GM19463 (cell line): ENCODE measurements around the gene PLEKHG4.

Experiments used
- ATAC-seq: cut with Tn5 transposase; IDR thresholded peaks from one replicate; pipeline ENCODE4 v1.9.1; 2021; ENCODE audit warnings: mild to moderate bottlenecking, moderate library complexity; ENCODE audit not compliant: unreplicated experiment

Gene PLEKHG4

DNA sequence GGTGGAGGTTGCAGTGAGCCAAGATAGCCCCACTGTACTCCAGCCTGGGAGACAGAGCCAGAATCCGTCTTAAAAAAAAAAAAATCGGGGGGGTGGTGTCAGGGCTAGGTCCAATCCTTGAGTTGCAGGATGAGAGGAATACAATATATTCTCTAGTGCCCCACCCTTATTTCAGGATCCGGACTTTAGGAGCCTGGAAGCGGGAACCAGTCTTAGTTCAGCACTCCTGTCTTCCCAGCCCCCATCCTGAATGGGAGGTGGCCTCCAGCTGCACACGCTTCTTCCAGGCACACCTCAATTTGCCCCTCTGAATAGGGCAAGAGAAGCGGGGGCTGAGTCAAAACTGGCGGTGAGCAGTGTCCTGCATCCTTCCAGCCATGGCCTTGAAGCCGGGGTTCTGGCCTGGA is 33.7 kb upstream of the PLEKHG4 start:
- no peak for ATAC-seq

DNA sequence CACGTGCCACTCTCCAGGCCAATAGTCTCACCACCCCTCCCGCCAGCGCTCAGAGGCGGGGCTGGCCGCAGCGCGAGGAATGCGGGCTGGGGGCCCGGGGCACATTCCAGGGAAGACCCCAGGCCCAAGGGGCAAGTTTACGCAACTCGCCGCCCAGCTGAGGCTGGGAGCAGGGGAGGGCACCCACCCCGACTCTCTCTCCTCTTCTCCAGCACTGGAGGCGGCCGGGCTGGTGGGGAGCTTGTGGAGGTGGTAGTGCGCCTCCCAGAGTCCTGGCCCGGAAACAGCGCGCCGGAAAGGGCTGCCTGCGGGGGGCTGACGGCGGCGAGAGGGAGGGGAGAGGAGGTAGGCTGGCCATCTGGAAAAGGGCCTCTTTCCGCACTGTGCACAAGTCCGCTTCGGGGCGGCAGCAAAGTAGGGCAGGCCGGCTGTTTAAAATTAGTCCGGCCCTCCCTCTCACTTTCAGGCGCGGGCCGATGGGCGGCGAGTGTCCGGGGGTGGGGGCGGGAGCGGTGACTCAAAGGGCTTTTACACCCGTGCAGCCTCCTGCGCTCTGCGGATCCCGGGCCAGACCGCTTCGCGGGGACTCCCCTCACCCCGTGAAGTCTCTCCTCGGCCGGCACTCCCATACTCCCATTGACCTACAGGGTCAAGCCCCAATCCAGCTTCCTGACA is 33.1 kb upstream of the PLEKHG4 start:
- ATAC-seq, result peak; percentile 23

DNA sequence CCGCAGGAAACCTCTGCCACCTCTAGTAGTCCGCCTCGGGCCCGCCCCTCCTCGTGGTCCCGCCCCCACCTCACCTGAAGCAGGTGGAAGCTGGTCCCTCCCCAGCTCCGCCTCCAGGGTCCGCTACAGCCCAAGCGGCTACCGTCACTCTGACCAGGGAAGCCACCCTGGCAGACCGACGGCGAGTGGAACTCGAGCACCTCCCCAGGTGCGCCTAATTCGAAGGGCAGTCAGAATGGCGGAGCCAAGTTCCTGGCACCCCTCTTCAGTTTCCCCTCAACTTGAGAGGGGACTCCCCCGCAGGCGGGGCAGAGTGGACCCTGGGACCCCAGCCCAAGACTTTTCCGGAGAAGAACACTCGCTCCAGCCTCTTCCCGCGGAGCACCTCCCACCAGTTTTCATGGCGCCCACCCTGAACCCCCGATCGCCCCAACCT is 32.6 kb upstream of the PLEKHG4 start:
- ATAC-seq, result peak; percentile 4

DNA sequence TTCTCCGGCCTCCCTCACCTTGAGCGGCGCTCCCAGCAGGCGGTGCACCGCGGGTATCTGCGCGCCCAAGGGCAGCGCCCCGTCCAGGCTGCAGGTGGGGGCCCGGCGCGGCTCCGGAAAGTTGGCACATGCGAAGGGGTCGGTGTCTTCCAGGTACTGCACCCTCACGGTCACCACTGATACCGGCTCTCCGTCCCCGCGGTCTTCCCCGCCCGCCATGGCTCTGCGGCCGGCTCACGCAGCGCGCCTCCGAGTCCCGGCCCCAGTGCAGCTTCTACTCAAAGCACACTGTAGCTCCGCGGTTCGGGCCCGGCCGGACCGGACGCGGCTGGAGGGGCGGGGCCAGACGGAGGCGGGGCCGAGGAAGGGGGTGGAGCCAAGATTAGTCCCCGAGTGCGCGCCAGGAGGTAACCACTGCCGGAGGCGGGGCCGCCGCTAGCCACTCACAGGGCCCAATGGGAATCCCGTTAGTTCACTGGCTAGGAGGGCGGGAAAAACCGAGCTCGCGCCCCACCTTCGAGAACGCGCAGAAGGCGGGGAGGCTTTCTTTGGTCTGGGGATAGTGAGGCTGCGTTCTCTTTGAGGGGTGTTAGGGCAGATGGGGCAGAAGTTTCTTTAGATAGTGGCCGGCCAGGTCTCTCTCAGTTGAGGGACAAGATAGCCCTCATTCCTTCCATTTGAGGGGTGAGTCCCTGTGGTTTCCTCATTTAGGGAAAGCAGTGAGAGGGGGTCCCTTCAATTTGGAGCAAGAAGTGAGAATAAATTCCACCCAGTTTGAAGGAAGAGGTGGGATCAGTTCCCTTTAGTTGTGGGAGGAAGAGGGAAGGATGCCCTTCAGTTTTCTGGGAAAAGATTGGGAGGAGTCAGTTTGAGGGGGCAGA is 31.9 kb upstream of the PLEKHG4 start, which contains the start of gene FHOD1:
TSS of gene FHOD1 (minus strand) at position 290 of the 881 bp plus-strand sequence. CDS start at position 219, 71 bp downstream.
- ATAC-seq, result peak; percentile 43

DNA sequence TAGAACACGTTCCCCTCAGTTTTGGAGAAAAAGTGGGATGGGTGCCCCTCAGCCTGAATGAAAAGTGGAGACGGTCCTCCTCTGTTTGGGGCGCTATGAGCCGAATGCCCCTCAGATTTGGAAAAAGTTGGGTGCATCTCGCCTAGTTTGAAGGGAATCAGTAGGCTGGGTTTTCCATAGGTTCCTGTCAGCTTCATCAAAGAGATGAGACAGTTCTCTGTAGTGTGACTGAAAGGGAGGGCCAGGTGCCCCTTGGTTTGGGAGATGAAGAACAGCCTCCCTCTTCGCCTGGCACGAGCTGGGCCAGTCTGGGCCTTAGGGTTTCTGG is 31.3 kb upstream of the PLEKHG4 start:
- ATAC-seq, result no peak

DNA sequence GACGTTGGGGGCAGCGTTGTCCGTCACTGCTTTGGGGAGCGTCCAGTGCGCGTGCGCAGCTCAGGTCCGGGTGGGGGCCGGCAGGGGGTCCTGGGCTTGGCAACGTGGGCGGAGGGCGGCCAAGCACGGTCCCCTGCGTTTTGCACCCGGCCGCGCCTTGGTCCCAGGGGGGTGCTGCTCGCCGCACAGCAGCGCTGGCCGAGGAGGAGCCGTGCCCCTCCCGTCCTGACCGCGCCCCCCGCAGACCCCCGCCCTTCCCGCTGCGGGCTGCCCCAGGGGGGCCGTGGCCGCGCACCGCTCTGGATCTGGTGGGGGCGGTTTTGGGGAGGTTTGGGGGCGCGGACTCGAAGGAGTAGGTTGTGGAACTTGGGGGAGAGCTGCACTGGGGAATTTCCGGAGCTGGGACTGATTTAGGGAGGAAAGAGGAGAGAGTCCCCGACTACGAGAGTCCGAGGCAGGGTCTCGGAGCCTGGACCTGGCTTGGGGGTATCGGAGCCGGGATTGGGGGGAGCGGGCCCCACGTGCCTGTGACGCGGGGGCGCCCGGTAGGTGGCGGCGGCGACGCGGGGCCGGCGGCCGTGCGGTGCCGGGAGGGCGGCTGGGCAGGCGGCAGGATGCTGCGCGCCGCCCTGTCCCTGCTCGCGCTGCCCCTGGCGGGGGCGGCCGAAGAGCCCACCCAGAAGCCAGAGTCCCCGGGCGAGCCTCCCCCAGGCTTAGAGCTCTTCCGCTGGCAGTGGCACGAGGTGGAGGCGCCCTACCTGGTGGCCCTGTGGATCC is 30.7 kb upstream of the PLEKHG4 start, which contains the start of gene SLC9A5:
TSS of gene SLC9A5 (plus strand) at position 579 of the 777 bp plus-strand sequence. CDS start at position 615, 36 bp downstream.
- no peak for ATAC-seq

DNA sequence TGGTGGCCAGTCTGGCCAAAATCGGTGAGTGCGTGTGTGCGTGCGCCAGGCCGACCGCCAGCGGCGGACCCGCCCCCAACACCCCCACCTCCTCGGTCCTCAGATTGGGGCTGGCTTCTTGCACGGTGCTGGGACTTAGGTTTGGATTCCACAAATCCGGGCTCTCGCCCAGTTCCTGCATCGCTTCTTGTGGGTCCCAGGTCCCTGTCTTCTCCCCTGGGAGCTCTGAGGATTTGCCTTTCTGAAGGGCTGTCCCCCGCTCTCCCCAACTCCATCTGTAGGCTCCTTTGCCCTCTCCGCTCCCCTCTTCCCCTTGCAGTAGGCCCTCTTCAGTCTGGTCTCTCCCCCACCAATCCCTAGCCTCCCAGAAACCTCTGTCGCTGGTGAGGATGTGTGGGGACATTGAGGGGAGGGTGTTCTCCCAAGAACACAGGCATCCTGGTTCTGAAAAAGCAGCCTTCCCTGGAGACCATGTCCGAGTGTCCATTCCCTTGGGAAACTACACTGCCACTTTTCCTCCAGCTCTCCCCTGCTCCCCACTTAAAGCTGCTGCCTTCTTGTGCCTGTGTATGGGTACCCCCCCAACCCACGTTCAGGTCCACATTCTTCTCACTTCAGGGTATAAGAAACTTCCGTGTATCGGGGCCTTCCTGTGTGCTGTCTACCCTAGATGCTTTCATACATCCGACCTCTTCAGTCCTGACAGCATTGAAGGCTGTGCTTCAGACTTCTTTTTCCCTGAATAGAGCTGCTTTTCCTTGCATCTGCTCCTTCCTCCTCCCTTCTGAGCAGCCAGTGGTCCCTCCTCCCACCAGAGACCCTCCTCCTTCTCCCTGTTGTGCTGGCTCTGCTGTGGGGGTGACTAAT is 29.9 kb upstream of the PLEKHG4 start:
- no peak for ATAC-seq

DNA sequence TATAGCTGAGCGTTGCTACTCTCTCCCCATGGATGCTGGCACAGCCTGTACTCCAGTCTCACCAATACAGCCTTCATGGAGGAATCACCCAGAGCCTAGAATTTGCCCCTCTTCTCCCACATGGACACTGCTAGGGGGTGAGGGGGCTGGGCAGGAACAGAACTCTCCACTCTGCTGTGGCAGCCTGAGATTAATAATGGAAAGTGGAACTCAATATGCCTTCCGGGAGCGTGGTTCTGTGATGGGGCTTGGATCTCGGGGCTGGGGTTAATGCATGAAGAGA is 29.3 kb upstream of the PLEKHG4 start:
- no peak for ATAC-seq

DNA sequence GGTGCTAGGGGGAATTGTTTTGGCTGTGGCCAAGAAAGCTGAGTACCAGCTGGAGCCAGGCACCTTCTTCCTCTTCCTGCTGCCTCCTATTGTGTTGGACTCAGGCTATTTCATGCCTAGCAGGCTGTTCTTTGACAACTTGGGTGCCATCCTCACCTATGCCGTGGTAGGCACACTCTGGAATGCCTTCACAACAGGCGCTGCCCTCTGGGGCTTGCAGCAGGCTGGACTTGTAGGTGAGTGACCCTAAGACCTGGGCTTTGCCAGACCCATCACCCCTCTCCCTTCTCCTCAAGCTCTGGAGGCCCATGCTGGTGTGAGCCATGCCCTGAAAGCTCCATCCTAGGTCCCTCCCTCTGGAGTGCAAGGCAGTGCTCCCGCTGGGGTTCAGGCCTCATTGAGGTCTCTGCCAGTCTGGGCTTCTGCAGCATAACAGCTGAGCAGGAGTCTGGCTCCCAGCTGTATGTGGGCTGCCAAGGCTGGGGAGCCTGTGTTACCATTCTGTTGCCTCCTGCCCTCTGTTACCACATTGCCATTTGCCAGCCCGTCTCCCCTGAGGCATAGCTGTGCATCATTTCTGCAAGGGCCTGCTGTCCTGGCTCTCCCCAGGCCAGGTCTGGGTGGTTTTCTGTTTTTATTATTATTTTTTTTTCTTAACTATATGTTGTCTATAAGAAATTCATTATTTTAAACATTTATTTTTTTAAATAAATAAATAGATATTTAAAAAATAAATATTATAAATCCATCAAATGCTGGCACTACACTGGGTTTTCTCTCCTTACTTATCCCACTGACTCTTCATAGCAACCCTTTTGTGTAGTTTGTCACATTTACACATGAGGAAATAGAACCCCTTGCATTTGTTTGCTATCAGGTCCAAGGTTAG is 26.5 kb upstream of the PLEKHG4 start:
- ATAC-seq, result no peak

DNA sequence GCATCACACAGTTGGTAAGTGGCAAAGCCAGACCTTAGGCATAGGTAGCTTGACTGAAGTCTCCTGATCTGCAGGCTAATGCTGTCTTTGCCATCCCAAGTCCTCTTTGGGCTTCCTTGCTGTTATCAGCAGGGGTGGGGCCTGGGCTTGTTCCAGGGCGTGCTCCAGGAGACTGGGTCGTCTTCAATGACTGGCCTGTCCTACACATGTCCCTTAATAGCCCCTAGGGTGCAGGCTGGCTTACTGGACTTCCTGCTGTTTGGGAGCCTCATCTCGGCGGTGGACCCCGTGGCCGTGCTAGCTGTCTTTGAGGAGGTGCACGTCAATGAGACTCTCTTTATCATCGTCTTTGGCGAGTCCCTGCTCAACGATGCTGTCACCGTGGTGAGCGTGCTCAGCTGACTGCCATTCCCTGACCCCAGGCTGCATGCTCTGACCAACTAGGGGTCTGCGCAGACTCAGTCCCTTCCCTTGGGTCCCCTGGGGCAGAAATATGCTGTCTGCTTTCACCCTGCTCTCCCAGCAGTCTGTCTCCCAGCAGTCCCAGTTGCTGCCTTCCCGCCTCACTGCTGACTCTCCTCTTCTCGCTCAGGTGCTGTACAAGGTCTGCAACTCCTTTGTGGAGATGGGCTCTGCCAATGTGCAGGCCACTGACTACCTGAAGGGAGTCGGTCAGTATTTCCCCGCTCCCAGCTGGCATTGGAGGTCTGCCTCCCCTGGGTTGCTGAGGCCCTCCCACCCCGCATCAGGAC is 24.4 kb upstream of the PLEKHG4 start:
- no peak for ATAC-seq

DNA sequence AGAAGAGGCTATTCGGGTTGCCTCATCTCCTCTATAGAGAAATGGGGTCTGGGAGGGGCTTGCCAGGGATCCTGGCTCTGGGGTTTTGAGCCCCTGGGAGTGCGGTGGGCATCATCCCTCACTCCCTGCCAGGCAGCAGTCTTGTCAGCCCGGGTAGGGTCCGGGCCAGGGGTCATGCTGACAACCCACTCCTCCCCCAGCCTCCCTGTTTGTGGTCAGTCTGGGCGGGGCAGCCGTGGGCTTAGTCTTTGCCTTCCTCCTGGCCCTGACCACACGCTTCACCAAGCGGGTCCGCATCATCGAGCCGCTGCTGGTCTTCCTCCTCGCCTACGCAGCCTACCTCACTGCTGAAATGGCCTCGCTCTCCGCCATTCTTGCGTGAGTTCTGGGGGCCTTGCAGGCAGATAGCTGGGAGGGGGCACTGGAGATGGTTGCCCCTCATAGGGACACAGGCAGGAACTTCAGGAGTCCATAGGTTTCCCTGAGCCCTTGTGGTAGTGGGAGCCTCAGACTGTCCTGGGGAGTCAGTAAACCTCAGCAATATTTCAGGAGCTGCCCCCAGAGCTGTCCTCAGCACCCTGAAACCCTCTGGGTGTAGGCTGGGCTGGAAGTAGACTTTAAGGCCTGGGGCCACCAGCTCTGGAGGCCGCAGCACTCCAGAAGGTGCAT is 23.6 kb upstream of the PLEKHG4 start:
- no peak for ATAC-seq

DNA sequence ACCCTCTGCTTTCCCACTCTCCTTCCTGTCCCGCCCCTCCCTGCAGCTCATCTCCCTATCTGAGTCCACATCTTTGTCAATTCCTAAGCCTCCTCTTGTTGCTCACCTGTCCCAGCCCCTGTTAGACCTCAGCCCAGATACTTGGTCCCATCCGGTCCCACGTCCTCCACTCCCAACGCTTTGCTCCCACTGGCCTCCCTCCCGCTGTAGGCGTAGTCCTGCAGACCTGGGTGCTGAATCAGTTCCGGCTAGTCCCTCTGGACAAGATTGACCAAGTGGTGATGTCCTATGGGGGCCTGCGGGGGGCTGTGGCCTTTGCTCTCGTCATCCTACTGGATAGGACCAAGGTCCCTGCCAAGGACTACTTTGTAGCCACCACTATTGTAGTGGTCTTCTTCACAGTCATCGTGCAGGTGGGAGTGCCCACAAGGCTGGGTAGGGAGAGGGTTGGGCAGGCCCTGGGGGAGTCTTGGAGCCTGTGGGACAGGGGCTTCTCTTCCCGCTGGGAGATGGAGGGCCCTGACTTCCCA is 22.6 kb upstream of the PLEKHG4 start:
- ATAC-seq, result no peak

DNA sequence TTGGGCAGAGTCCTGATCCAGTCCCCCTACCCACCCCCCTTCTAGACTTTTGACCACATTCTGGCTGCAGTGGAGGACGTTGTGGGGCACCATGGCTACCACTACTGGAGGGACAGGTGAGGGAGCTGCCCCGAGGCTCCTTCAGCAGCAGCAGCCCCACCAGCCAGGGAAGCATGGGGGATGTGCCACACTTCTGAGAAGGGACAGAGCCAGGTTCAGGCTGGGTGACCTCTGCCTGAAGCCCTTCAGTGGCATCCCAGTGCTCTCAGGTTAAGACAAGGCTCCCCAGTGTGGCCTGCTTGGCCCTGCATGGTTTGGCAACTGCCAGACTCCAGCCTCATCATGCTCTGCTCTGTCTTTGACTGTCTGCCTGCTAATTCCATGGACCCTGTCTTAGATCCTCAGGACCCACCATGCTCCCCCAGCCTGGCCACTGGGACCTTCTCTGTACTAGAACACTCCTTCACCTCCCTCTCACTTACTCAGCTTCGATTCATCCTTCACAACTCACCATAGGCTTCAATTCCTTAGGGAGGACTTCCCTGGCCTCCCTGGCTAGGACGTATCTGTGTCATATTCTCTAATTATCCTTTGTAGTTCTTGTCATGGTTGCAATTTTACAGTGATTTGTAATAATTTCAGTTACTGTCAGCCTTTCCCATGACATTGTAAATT is 21.7 kb upstream of the PLEKHG4 start:
- ATAC-seq, result no peak

DNA sequence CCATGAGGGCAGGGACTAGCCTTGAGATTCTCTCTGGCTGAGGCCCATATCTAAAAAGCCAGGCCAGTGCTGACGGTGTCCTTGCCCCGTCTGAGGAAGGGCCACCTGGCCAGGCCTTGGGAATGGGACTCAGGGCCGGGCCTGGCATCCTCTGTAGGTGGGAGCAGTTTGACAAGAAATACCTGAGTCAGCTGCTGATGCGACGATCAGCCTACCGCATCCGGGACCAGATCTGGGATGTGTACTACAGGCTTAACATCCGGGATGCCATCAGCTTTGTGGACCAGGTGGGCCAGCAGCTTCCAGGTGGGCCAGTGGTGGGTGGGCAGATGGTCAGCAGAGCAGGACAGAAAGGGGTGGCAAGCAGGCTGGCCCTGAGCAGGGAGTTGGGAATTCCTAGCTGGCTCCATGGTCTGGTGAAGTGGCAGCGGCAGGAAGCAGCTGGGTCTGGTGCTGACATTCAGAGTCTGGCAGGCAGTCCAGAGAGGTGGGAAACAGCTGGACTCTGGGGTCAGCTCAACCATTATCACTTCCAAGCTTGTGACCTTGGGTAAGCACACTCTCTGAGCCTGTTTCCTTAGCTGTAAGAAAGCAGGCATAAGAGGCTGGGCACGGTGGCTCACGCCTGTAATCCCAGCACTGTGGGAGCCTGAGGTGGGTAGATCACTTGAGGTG is 21.0 kb upstream of the PLEKHG4 start:
- no peak for ATAC-seq

DNA sequence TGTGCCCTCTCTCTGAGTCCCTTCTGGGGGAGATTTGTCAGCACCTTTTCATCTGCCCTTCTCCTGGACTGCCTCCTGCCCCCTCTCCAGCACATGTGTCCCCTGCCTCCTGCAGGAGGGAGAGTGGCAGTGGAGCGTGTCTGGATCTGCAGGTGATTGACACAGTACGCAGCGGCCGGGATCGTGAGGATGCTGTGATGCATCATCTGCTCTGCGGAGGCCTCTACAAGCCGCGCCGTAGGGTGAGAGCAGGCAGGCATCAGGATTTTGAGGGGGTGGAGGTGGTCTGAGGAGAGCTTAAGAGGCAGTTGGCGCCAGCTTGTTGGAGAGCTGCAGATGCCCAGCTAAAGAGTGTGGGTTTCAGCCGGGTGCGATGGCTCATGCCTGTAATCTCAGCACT is 19.6 kb upstream of the PLEKHG4 start:
- ATAC-seq, result no peak

DNA sequence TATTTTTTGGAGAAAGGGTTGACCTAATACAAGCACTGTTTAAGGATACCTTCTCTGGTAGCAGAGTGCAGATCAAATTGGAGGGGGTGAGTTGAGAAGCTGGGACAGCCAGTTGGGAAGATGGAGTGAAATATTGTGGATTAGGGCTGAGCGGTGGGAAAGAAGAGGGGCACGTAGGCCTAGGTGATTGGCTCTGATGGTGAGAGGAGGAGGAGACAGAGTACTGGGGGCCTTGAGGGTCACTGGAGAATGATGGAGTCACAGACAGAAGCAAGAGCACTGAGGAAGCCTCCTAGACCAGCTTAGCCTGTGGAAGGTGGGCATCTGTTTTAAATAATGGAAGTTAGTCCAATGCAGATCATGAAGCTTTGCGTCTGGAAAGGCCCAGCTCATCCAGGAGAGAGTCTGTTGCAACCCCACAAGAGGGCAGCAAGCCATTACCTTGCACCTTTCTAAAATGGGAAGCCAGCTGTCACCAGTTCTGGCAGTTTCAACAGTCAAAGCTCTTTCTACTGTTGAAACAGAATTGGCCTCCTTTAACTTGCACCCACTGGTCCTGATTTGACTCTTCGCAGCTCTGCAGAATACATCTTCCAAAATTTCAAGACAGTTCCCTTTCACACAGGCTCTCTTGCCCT is 18.8 kb upstream of the PLEKHG4 start:
- no peak for ATAC-seq

DNA sequence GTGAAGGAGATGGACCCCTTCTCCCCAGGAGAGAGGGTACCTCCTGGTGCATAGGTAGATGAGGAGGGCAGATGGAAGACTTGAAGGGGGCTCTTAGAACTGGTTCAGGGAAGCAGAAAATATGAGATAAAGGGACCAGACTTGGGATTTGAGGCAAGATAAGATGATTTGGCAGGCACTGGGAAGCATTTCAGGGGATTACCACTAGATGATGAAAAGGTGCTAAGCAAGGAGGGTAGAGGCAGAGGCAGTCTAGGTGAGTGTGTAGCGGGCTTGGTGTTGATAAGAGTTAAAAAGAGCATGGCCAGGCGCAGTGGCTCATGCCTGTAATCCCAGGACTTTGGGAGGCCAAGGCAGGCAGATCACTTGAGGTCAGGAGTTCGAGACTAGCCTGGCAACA is 16.1 kb upstream of the PLEKHG4 start:
- no peak for ATAC-seq
